ENCODE data around the gene BCL2. TPM values are rescaled to one million over a fixed set of nuclear protein-coding genes. Genes with fewer than 3 reads are reported as not detected.

The BCL2 gene
- total and polyA plus RNA-seq, 9 of the 15 experiments (the other 6 are each of a cell fraction or from before 2014, with no cell fraction given) = 0.10 to 1.1 (median 0.65) TPM

- ChIA-PET POLR2A (no interaction called here), CTCF (ENCODE audit: low intra/inter-chr PET ratio) (no interaction called here)
- H3K27ac ChIP-seq (ENCODE audit: extremely low read depth, low read depth, low read length) = no peak overlapping the region
- intact Hi-C loops (cut with micrococcal nuclease) (no loop called here), in situ Hi-C loops (cut with MboI) (no loop called here)
- DNase-seq (ENCODE audit: extremely low read depth in 1 of 4, low spot score in 3 of 4) = no peak
- BruUV-seq (replicated peaks) = no TSS peak
- FAIRE-seq = no peak
- H3K27me3 ChIP-seq (ENCODE audit: control insufficient read depth in 2 of 2, insufficient read depth in 2 of 2, low read length in 2 of 2) = peaks cover 0 to 17% of the 10 kb centered on the region in 2 experiments; a peak in 3 of 5 replicates
- H3K4me3 ChIP-seq = no peak overlapping the region
- H3K9me3 ChIP-seq (replicated peaks; ENCODE audit: control insufficient read depth, insufficient read depth, low read depth, low read length) = no peaks in the 10 kb centered on the region
- H3K9me1 ChIP-seq (ENCODE audit: control insufficient read depth, insufficient read depth, low read length) = no peaks in the 10 kb centered on the region
- H3K79me2 ChIP-seq (ENCODE audit: control insufficient read depth, insufficient read depth, low read length) = no peaks in the 10 kb centered on the region
- no peak overlapping the region for H3K4me2 ChIP-seq (ENCODE audit: insufficient read depth, low read length)
- no peaks in the 10 kb centered on the region for H3K36me3 ChIP-seq (ENCODE audit: control insufficient read depth, insufficient read depth, low read length)
- TF ChIP-seq MTA3 (IDR thresholded peaks at IDR 0.05; ENCODE audit: borderline replicate concordance) = no peak
- TF ChIP-seq SMARCC2 (IDR thresholded peaks at IDR 0.05; ENCODE audit: low read depth) = no peak
- TF ChIP-seq CXXC5 (CRISPR knock-in tag; IDR thresholded peaks at IDR 0.05) = no peak
- TF ChIP-seq MTF1 (CRISPR knock-in tag; IDR thresholded peaks at IDR 0.05; ENCODE audit: borderline replicate concordance) = no peak
- TF ChIP-seq NCOA6 (IDR thresholded peaks at IDR 0.05) = no peak
- TF ChIP-seq ZNF699 (CRISPR knock-in tag; IDR thresholded peaks at IDR 0.05; ENCODE audit: insufficient replicate concordance) = no peak
- TF ChIP-seq, protein P1, sequence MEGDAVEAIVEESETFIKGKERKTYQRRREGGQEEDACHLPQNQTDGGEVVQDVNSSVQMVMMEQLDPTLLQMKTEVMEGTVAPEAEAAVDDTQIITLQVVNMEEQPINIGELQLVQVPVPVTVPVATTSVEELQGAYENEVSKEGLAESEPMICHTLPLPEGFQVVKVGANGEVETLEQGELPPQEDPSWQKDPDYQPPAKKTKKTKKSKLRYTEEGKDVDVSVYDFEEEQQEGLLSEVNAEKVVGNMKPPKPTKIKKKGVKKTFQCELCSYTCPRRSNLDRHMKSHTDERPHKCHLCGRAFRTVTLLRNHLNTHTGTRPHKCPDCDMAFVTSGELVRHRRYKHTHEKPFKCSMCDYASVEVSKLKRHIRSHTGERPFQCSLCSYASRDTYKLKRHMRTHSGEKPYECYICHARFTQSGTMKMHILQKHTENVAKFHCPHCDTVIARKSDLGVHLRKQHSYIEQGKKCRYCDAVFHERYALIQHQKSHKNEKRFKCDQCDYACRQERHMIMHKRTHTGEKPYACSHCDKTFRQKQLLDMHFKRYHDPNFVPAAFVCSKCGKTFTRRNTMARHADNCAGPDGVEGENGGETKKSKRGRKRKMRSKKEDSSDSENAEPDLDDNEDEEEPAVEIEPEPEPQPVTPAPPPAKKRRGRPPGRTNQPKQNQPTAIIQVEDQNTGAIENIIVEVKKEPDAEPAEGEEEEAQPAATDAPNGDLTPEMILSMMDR (IDR thresholded peaks at IDR 0.05 in 2 of 3, conservative IDR thresholded peaks at IDR 0.05 in 1 of 3; ENCODE audit: insufficient read depth in 2 of 3, low read depth in 1 of 3, low read length in 3 of 3) = no peak
- no peak for TF ChIP-seq ZNF431 (CRISPR knock-in tag; IDR thresholded peaks at IDR 0.05)
- no peak for TF ChIP-seq FOXP1 (CRISPR knock-in tag; IDR thresholded peaks at IDR 0.05)
- TF ChIP-seq E2F6 (IDR thresholded peaks at IDR 0.05; ENCODE audit: borderline replicate concordance in 1 of 2, extremely low read depth in 1 of 2, insufficient read depth in 1 of 2, insufficient read length in 1 of 2, low read depth in 1 of 2, low read length in 1 of 2, poor library complexity in 1 of 2, severe bottlenecking in 1 of 2) = no peak
- no peak for TF ChIP-seq ZNF551 (CRISPR knock-in tag; IDR thresholded peaks at IDR 0.05)
- no peaks in the 10 kb centered on the region for H4K20me1 ChIP-seq (replicated peaks; ENCODE audit: control insufficient read depth, insufficient read depth, low read length)
- no peak overlapping the region for H3K9ac ChIP-seq (ENCODE audit: insufficient read depth in 1 of 2, low read depth in 2 of 2, low read length in 2 of 2)
- 0% methylated on average over 9 of the region's 9 CpGs for WGBS (ENCODE audit: insufficient coverage, low coverage, missing lambda C conversion rate)
- no peak overlapping the region for H2AFZ ChIP-seq (ENCODE audit: low read depth, low read length)
- no peaks in the 10 kb centered on the region for H3K4me1 ChIP-seq (replicated peaks in 1 of 2; ENCODE audit: control insufficient read depth in 2 of 2, insufficient read depth in 2 of 2, low read length in 2 of 2)
- ATAC-seq = no peak
Observed at GRCh38 chr18:63298400-63299365, 20.9 kb downstream of the BCL2 start.

Measured in K562 (cell line).